SK-N-MC (cell line): ENCODE measurements around the gene SPATA6L.

Experiments
- EZH2 ChIP-seq: fragments of 200-600 bp; sonication (generic); IDR thresholded peaks from one replicate; pipeline ENCODE4 v1.6.1; 2017; ENCODE audit warnings: antibody characterized with exemption
- FOXP2 ChIP-seq: optimal IDR thresholded peaks from 2 replicates; pipeline ENCODE3; 2011; ENCODE audit warnings: mild to moderate bottlenecking, moderate library complexity; ENCODE audit not compliant: insufficient read depth; ENCODE audit errors: extremely low read length, control extremely low read depth

DNA sequence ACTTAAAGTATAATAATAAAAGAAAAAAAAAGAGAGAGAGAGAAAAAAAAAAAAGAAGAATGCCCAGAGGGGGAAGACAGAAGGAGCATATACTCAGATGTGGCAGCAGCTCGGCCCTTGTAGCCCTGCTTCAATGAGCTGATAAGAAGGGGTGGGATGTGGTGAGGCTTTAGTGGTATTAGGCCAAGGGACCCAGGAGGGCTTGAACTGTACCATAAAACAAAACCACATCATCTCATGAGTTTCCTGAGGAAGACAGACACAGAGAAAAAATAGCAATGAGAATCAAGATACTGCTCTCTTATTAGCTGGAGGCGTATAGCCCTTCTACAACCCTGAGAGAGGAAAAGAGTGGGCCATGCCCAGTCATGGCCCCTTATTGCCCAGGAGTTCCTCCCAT is 103.2 kb downstream of the SPATA6L start:
- TF ChIP-seq FOXP2 (no peak), EZH2 (no peak)
